Pulmonary artery endothelial cell (primary cell): Measurements from ENCODE around the gene ALOX15. TPM values are rescaled to one million over a fixed set of nuclear protein-coding genes. Genes with fewer than 3 reads are reported as not detected.
"Not testable (repeated sequence)": the region's sequence is repeated elsewhere in the genome, so short reads cannot be mapped to it uniquely, and the experiment has no call there.

ENCODE experiments used
- DNase-seq: peaks from one replicate; pipeline ENCODE4 v3.0.0-alpha.2; 2011; ENCODE audit warnings: low read depth, low spot score
- total RNA-seq: library from RNA; depleted of rRNA; stranded (reverse); fragments of >200 nt; gene quantifications from 2 replicates; pipeline ENCODE4 v1.2.3, GENCODE V29; 2014

The ALOX15 gene
- not detected in 2 replicates for total RNA-seq

- no peak for DNase-seq
Measured at GRCh38 chr17:4641297-4642195, at the start of gene ALOX15. Gene ALOX15, minus strand, starts transcription at chr17:4641678. Its CDS starts 27 bp downstream, at chr17:4641651.

GRCh38 chr17:4690745-4691144 is 49.3 kb upstream of the ALOX15 start:
- no peak for DNase-seq

- not testable (repeated sequence) for DNase-seq
Measured at GRCh38 chr17:4689872-4690271, 48.4 kb upstream of the ALOX15 start.

GRCh38 chr17:4683739-4684138 is 42.3 kb upstream of the ALOX15 start:
- DNase-seq: not testable (repeated sequence)

- DNase-seq: no peak
Measured at GRCh38 chr17:4679658-4680057, 38.2 kb upstream of the ALOX15 start.

GRCh38 chr17:4678448-4679026 is 37.1 kb upstream of the ALOX15 start:
- DNase-seq: peak; percentile 41

GRCh38 chr17:4676791-4677190 is 35.3 kb upstream of the ALOX15 start:
- DNase-seq: no peak

GRCh38 chr17:4675791-4676190 is 34.3 kb upstream of the ALOX15 start:
- no peak for DNase-seq

GRCh38 chr17:4674685-4674998 is 33.2 kb upstream of the ALOX15 start:
- no peak for DNase-seq

GRCh38 chr17:4673986-4674684 is 32.7 kb upstream of the ALOX15 start:
- no peak for DNase-seq

GRCh38 chr17:4673169-4673568 is 31.7 kb upstream of the ALOX15 start:
- no peak for DNase-seq

GRCh38 chr17:4672751-4673150 is 31.3 kb upstream of the ALOX15 start:
- DNase-seq: no peak

GRCh38 chr17:4672055-4672630 is 30.7 kb upstream of the ALOX15 start:
- DNase-seq: no peak

- DNase-seq: no peak
Measured at GRCh38 chr17:4667166-4667565, 25.7 kb upstream of the ALOX15 start.

- DNase-seq: no peak
Measured at GRCh38 chr17:4666296-4666695, 24.8 kb upstream of the ALOX15 start.

- no peak for DNase-seq
Measured at GRCh38 chr17:4665027-4665426, 23.5 kb upstream of the ALOX15 start.

GRCh38 chr17:4664230-4664629 is 22.8 kb upstream of the ALOX15 start:
- DNase-seq: no peak

- DNase-seq: no peak
Measured at GRCh38 chr17:4663711-4664110, 22.2 kb upstream of the ALOX15 start.

- DNase-seq: no peak
Measured at GRCh38 chr17:4658478-4659305, 17.2 kb upstream of the ALOX15 start.

- no peak for DNase-seq
Measured at GRCh38 chr17:4657678-4658077, 16.2 kb upstream of the ALOX15 start.

GRCh38 chr17:4655933-4656332 is 14.5 kb upstream of the ALOX15 start:
- DNase-seq: not testable (repeated sequence)
